ENCODE results near the gene TMEM18. TPM values are rescaled to one million over a fixed set of nuclear protein-coding genes. Genes with fewer than 3 reads are reported as not detected.
A peak's percentile ranks its signal among the peaks of the same experiment; 100 is the strongest.

TMEM18 gene
- total and polyA plus RNA-seq, 8 donors = 11.9 to 20.3 (median 15.1) TPM

GRCh38 chr2:637406-637776 lies 39.8 kb downstream of the TMEM18 start:
- H3K9me3 ChIP-seq = no peaks in the 10 kb centered on the region
- TF ChIP-seq CTCF (IDR thresholded peaks at IDR 0.05) = no peak
- H3K27me3 ChIP-seq = no peaks in the 10 kb centered on the region
- FAIRE-seq (no peak), ATAC-seq (no peak), DNase-seq (peak in 1 of 6 donors; percentile 2)
- H3K4me3 ChIP-seq = no peak overlapping the region
- H3K36me3 ChIP-seq = no peaks in the 10 kb centered on the region
- WGBS, 2 donors = 49 to 58% methylated on average over 16 of the region's 16 CpGs
- H3K4me1 ChIP-seq = peaks cover 0 to 6% (median 0%) of the 10 kb centered on the region in 3 donors
- intact Hi-C loops (cut with DNase I) = no loop called here
- no peak overlapping the region for H3K27ac ChIP-seq

GRCh38 chr2:636641-637405 lies 40.4 kb downstream of the TMEM18 start:
- ATAC-seq (peak; percentile 82 to 93 (median 90)), FAIRE-seq (no peak), DNase-seq (peak; percentile 52 to 88 (median 78))
- intact Hi-C loops (cut with DNase I) = no loop called here
- Histone ChIP-seq H3K27me3 (no peaks in the 10 kb centered on the region), H3K9me3 (no peaks in the 10 kb centered on the region), H3K36me3 (no peaks in the 10 kb centered on the region), H3K4me1 (peaks cover 0 to 6% (median 0%) of the 10 kb centered on the region in 3 donors), H3K27ac (no peak overlapping the region), H3K4me3 (peak overlapping the region in 3 of 4 donors; percentile 14 to 47 (median 24))
- WGBS, 2 donors = 14 to 18% methylated on average over 54 to 57 of the region's 57 CpGs
- TF ChIP-seq CTCF (IDR thresholded peaks at IDR 0.05) = peak; percentile 72 to 81 (median 76)

- H3K27me3 ChIP-seq = no peaks in the 10 kb centered on the region
- H3K9me3 ChIP-seq = no peaks in the 10 kb centered on the region
- ATAC-seq (peak in 1 of 4 donors; percentile 7), FAIRE-seq (no peak), DNase-seq (peak in 1 of 6 donors; percentile 71)
- no peaks in the 10 kb centered on the region for H3K36me3 ChIP-seq
- intact Hi-C loops (cut with DNase I) = no loop called here
- H3K27ac ChIP-seq = no peak overlapping the region
- WGBS, 2 donors = 70 to 80% methylated on average over 57 of the region's 57 CpGs
- H3K4me1 ChIP-seq = peaks cover 0 to 6% (median 0%) of the 10 kb centered on the region in 3 donors
- peak overlapping the region in 2 of 4 donors; percentile 24 to 47 for H3K4me3 ChIP-seq
- TF ChIP-seq CTCF (IDR thresholded peaks at IDR 0.05) = no peak
These were observed 41.3 kb downstream of the TMEM18 start for GRCh38 chr2:635687-636621.

- no peak for DNase-seq
- no peak for FAIRE-seq
- no peak overlapping the region for H3K4me3 ChIP-seq
- H3K27me3 ChIP-seq = no peaks in the 10 kb centered on the region
- peaks cover 0 to 6% (median 0%) of the 10 kb centered on the region in 3 donors for H3K4me1 ChIP-seq
- no peaks in the 10 kb centered on the region for H3K9me3 ChIP-seq
- no peak for TF ChIP-seq CTCF (IDR thresholded peaks at IDR 0.05)
- peak in 3 of 4 donors; percentile 33 to 56 (median 35) for ATAC-seq
- no peak overlapping the region for H3K27ac ChIP-seq
- intact Hi-C loops (cut with DNase I) = no loop called here
- WGBS, 2 donors = 51 to 70% methylated on average over 16 of the region's 16 CpGs
- no peaks in the 10 kb centered on the region for H3K36me3 ChIP-seq
These were observed 42.4 kb downstream of the TMEM18 start for GRCh38 chr2:634636-635388.
